ENCODE data around the gene PLEKHG1. TPM values are rescaled to one million over a fixed set of nuclear protein-coding genes. Genes with fewer than 3 reads are reported as not detected.
A peak's percentile ranks its signal among the peaks of the same experiment; 100 is the strongest.

PLEKHG1 gene
- total RNA-seq, 1 donor from 2014 or later, result 7.4 TPM

GRCh38 chr6:150596439-150596838, 3.2 kb upstream of the PLEKHG1 start:
- Histone ChIP-seq H3K9me3 (replicated peaks) (no peaks in the 10 kb centered on the region), H3K36me3 (no peaks in the 10 kb centered on the region), H3K4me1 (peaks cover 22% of the 10 kb centered on the region), H3K4me3 (no peak overlapping the region), H3K27ac (replicated peaks) (no peak overlapping the region), H3K27me3 (ENCODE audit: low read depth) (peaks cover 4% of the 10 kb centered on the region)
- no peak for DNase-seq
- TF ChIP-seq CTCF (IDR thresholded peaks at IDR 0.05; ENCODE audit: borderline replicate concordance), result no peak
- intact Hi-C loops (cut with micrococcal nuclease), result loop anchor here (10.0 kb wide), 1 partner anchor 172 kb away; no protein-coding TSS in a partner anchor

GRCh38 chr6:150598401-150598800, 1.3 kb upstream of the PLEKHG1 start:
- Histone ChIP-seq H3K9me3 (replicated peaks) (no peaks in the 10 kb centered on the region), H3K27ac (replicated peaks) (no peak overlapping the region), H3K4me1 (peaks cover 27% of the 10 kb centered on the region), H3K4me3 (no peak overlapping the region), H3K36me3 (no peaks in the 10 kb centered on the region), H3K27me3 (ENCODE audit: low read depth) (peaks cover 12% of the 10 kb centered on the region)
- intact Hi-C loops (cut with micrococcal nuclease), result loop anchor here (10.0 kb wide), 1 partner anchor 174 kb away; no protein-coding TSS in a partner anchor
- no peak for DNase-seq
- no peak for TF ChIP-seq CTCF (IDR thresholded peaks at IDR 0.05; ENCODE audit: borderline replicate concordance)

- Histone ChIP-seq H3K36me3 (no peaks in the 10 kb centered on the region), H3K4me1 (peaks cover 27% of the 10 kb centered on the region), H3K4me3 (peak overlapping the region; percentile 86), H3K27me3 (ENCODE audit: low read depth) (peaks cover 12% of the 10 kb centered on the region), H3K9me3 (replicated peaks) (no peaks in the 10 kb centered on the region), H3K27ac (replicated peaks) (peak overlapping the region; percentile 94)
- intact Hi-C loops (cut with micrococcal nuclease), result loop anchor here (10.0 kb wide), 1 partner anchor 174 kb away; no protein-coding TSS in a partner anchor
- DNase-seq, result no peak
- no peak for TF ChIP-seq CTCF (IDR thresholded peaks at IDR 0.05; ENCODE audit: borderline replicate concordance)
These were observed 857 bp upstream of the PLEKHG1 start for GRCh38 chr6:150598858-150599198.

GRCh38 chr6:150600010-150600300, 270 bp downstream of the PLEKHG1 start:
- Histone ChIP-seq H3K4me1 (peaks cover 27% of the 10 kb centered on the region), H3K27ac (replicated peaks) (peak overlapping the region; percentile 94), H3K36me3 (no peaks in the 10 kb centered on the region), H3K27me3 (ENCODE audit: low read depth) (peaks cover 12% of the 10 kb centered on the region), H3K9me3 (replicated peaks) (no peaks in the 10 kb centered on the region), H3K4me3 (peak overlapping the region; percentile 86)
- no peak for DNase-seq
- intact Hi-C loops (cut with micrococcal nuclease), result loop anchor here (10.0 kb wide), 1 partner anchor 215 kb away; no protein-coding TSS in a partner anchor
- no peak for TF ChIP-seq CTCF (IDR thresholded peaks at IDR 0.05; ENCODE audit: borderline replicate concordance)

GRCh38 chr6:150600301-150601017, 774 bp downstream of the PLEKHG1 start:
- Histone ChIP-seq H3K36me3 (no peaks in the 10 kb centered on the region), H3K27me3 (ENCODE audit: low read depth) (peaks cover 12% of the 10 kb centered on the region), H3K4me1 (peaks cover 27% of the 10 kb centered on the region), H3K27ac (replicated peaks) (peak overlapping the region; percentile 94), H3K9me3 (replicated peaks) (no peaks in the 10 kb centered on the region), H3K4me3 (peak overlapping the region; percentile 86)
- peak; percentile 47 for DNase-seq
- peak; percentile 68 for TF ChIP-seq CTCF (IDR thresholded peaks at IDR 0.05; ENCODE audit: borderline replicate concordance)
- intact Hi-C loops (cut with micrococcal nuclease), result loop anchor here (10.0 kb wide), 1 partner anchor 214 kb away; no protein-coding TSS in a partner anchor
